Ascending aorta (tissue), 2 donors: Measurements from ENCODE around the gene FOLR2. TPM values are rescaled to one million over a fixed set of nuclear protein-coding genes. Genes with fewer than 3 reads are reported as not detected.
"Not testable (repeated sequence)": the region's sequence is repeated elsewhere in the genome, so short reads cannot be mapped to it uniquely, and the experiment has no call there.

Experiments used
- DNase-seq, 2 donors: peaks; one replicate each; pipeline ENCODE4 v3.0.0-alpha.2; 2019; ENCODE audit warnings: low spot score in 2 of 2
- H3K27ac ChIP-seq, 2 donors: fragments of 200-600 bp; sonication (generic); one replicate each; pipeline ENCODE4 v1.5.1; 2016 to 2017; ENCODE audit warnings: mild to moderate bottlenecking in 1 of 2
- H3K27me3 ChIP-seq: fragments of 200-600 bp; sonication (generic); one replicate; pipeline ENCODE4 v1.5.1; 2017
- H3K36me3 ChIP-seq, 2 donors: fragments of 200-600 bp; sonication (generic); one replicate each; pipeline ENCODE4 v1.5.1; 2016
- H3K4me1 ChIP-seq, 2 donors: fragments of 200-600 bp; sonication (generic); one replicate each; pipeline ENCODE4 v1.5.1; 2016 to 2017; ENCODE audit warnings: mild to moderate bottlenecking in 1 of 2
- H3K4me3 ChIP-seq, 2 donors: fragments of 200-600 bp; sonication (generic); one replicate each; pipeline ENCODE4 v1.5.1; 2016 to 2017; ENCODE audit warnings: mild to moderate bottlenecking in 1 of 2
- H3K9me3 ChIP-seq, 2 donors: fragments of 200-600 bp; sonication (generic); one replicate each; pipeline ENCODE4 v1.5.1; 2016
- CTCF ChIP-seq, 3 experiments: fragments of 200-600 bp in 2 of 3; fragments of 450-650 bp in 1 of 3; sonication (generic) in 2 of 3; IDR thresholded peaks; one replicate each; pipeline ENCODE4 v1.5.1; 2016 to 2019; ENCODE audit warnings: antibody characterized with exemption in 3 of 3, mild to moderate bottlenecking in 1 of 3, moderate library complexity in 1 of 3
- intact Hi-C: fragments of 100-400 bp; cut with DNase I; formaldehyde crosslinking; loops from one replicate; pipeline ENCODE4 v1.15.1; 2023
- total RNA-seq: library from RNA; depleted of rRNA; stranded (reverse); fragments of >200 nt; gene quantifications from one replicate; pipeline ENCODE4 v1.1.0, GENCODE V29; 2016

Gene FOLR2
- total RNA-seq, 1 donor from 2014 or later = 34.5 TPM

GRCh38 chr11:72204886-72205285 is 11.7 kb upstream of the FOLR2 start:
- DNase-seq = no peak
- no peak overlapping the region for H3K27ac ChIP-seq
- H3K4me1 ChIP-seq = no peaks in the 10 kb centered on the region
- H3K36me3 ChIP-seq = no peaks in the 10 kb centered on the region
- no peak for TF ChIP-seq CTCF (IDR thresholded peaks at IDR 0.05)
- H3K27me3 ChIP-seq = no peaks in the 10 kb centered on the region
- peaks cover 0 to 4% of the 10 kb centered on the region in 2 donors for H3K9me3 ChIP-seq
- intact Hi-C loops = no loop called here
- H3K4me3 ChIP-seq = no peak overlapping the region

- H3K27me3 ChIP-seq, H3K4me3 ChIP-seq, DNase-seq, intact Hi-C loops, H3K4me1 ChIP-seq, H3K36me3 ChIP-seq, H3K27ac ChIP-seq: not testable (repeated sequence)
- H3K9me3 ChIP-seq = peaks cover 0 to 10% of the 10 kb centered on the region in 2 donors
Measured at GRCh38 chr11:72206794-72207193, 9.8 kb upstream of the FOLR2 start.

- Histone ChIP-seq H3K4me1 (no peaks in the 10 kb centered on the region), H3K36me3 (no peaks in the 10 kb centered on the region), H3K9me3 (peaks cover 0 to 10% of the 10 kb centered on the region in 2 donors), H3K27me3 (no peaks in the 10 kb centered on the region), H3K4me3 (no peak overlapping the region), H3K27ac (no peak overlapping the region)
- intact Hi-C loops = no loop called here
- no peak for DNase-seq
- TF ChIP-seq CTCF (IDR thresholded peaks at IDR 0.05) = no peak
Measured at GRCh38 chr11:72208281-72208680, 8.3 kb upstream of the FOLR2 start.

- TF ChIP-seq CTCF (IDR thresholded peaks at IDR 0.05) = no peak
- no peak for DNase-seq
- Histone ChIP-seq H3K4me3 (no peak overlapping the region), H3K36me3 (no peaks in the 10 kb centered on the region), H3K9me3 (peaks cover 0 to 10% of the 10 kb centered on the region in 2 donors), H3K4me1 (no peaks in the 10 kb centered on the region), H3K27me3 (no peaks in the 10 kb centered on the region), H3K27ac (no peak overlapping the region)
- intact Hi-C loops = no loop called here
Measured at GRCh38 chr11:72209101-72209500, 7.5 kb upstream of the FOLR2 start.

- H3K9me3 ChIP-seq = no peaks in the 10 kb centered on the region
- H3K27me3 ChIP-seq = no peaks in the 10 kb centered on the region
- intact Hi-C loops = no loop called here
- H3K27ac ChIP-seq = no peak overlapping the region
- peak overlapping the region in 1 of 2 donors; percentile 19 for H3K4me3 ChIP-seq
- no peak for DNase-seq
- H3K36me3 ChIP-seq = no peaks in the 10 kb centered on the region
- H3K4me1 ChIP-seq = peaks cover 0 to 8% of the 10 kb centered on the region in 2 donors
- no peak for TF ChIP-seq CTCF (IDR thresholded peaks at IDR 0.05)
Measured at GRCh38 chr11:72217841-72218240, 1.2 kb downstream of the FOLR2 start.

- H3K4me1 ChIP-seq = peaks cover 0 to 8% of the 10 kb centered on the region in 2 donors
- no peak overlapping the region for H3K27ac ChIP-seq
- no peak for TF ChIP-seq CTCF (IDR thresholded peaks at IDR 0.05)
- H3K9me3 ChIP-seq = no peaks in the 10 kb centered on the region
- no peaks in the 10 kb centered on the region for H3K27me3 ChIP-seq
- intact Hi-C loops = no loop called here
- no peak overlapping the region for H3K4me3 ChIP-seq
- H3K36me3 ChIP-seq = no peaks in the 10 kb centered on the region
- DNase-seq = no peak
Measured at GRCh38 chr11:72218251-72218745, 1.7 kb downstream of the FOLR2 start.
